Esophagus squamous epithelium (tissue), 4 donors: Measurements from ENCODE around the gene TGM6.

Experiments used
- CTCF ChIP-seq, 6 experiments: fragments of 450-650 bp in 4 of 6; fragments of 200-600 bp in 2 of 6; sonication (generic) in 2 of 6; IDR thresholded peaks; one replicate each; pipeline ENCODE4 v1.5.1; 2016 to 2019; ENCODE audit warnings: antibody characterized with exemption in 6 of 6, mild to moderate bottlenecking in 4 of 6, moderate library complexity in 4 of 6
- POLR2A ChIP-seq, 4 donors: fragments of 450-650 bp; IDR thresholded peaks; one replicate each; pipeline ENCODE4 v1.6.1; 2017; ENCODE audit warnings: antibody characterized with exemption in 4 of 4, mild to moderate bottlenecking in 4 of 4, moderate library complexity in 3 of 4

GRCh38 chr20:2397595-2398145 lies 17.0 kb downstream of the TGM6 start:
- TF ChIP-seq CTCF (IDR thresholded peaks at IDR 0.05) (no peak), POLR2A (IDR thresholded peaks at IDR 0.05) (no peak)
